Left ventricle myocardium inferior (tissue), 1 donor: ENCODE results near the gene TNRC18. TPM values are rescaled to one million over a fixed set of nuclear protein-coding genes. Genes with fewer than 3 reads are reported as not detected.

Experiments
- DNase-seq: peaks from one replicate; pipeline ENCODE4 v3.0.0-alpha.2; 2020
- H3K27ac ChIP-seq: fragments of 200-600 bp; replicated peaks from 2 replicates; pipeline ENCODE4 v1.8.0; 2021
- H3K27me3 ChIP-seq: fragments of 200-600 bp; 2 replicates; pipeline ENCODE4 v1.8.0; 2021; ENCODE audit warnings: low read depth
- H3K36me3 ChIP-seq: fragments of 200-600 bp; 2 replicates; pipeline ENCODE4 v1.8.0; 2021
- H3K4me1 ChIP-seq: fragments of 200-600 bp; 2 replicates; pipeline ENCODE4 v1.8.0; 2021
- H3K4me3 ChIP-seq: fragments of 200-600 bp; 2 replicates; pipeline ENCODE4 v1.8.0; 2021; ENCODE audit warnings: mild to moderate bottlenecking, moderate library complexity
- H3K9me3 ChIP-seq: fragments of 200-600 bp; replicated peaks from 2 replicates; pipeline ENCODE4 v1.8.0; 2021
- intact Hi-C: fragments of 100-400 bp; cut with micrococcal nuclease; formaldehyde crosslinking; loops from one replicate; pipeline ENCODE4 v1.11.0; 2022
- total RNA-seq: library from RNA; stranded (reverse); fragmentation: NEBNext Ultra II Directional; extraction: Animal tissue kit (Norgen Biotek cat#: 25700); gene quantifications from one replicate; pipeline ENCODE4 v1.2.1, GENCODE V29; 2021
- TF ChIP-seq, protein P1 (sequence below): fragments of 200-600 bp; IDR thresholded peaks from 2 replicates; pipeline ENCODE4 v1.8.0; 2021; ENCODE audit warnings: antibody characterized with exemption, mild to moderate bottlenecking, borderline replicate concordance
- donor health status: DM: no; HTN: yes; CAD: no; lungs with severe emphysema.

The TNRC18 gene
- total RNA-seq, 1 donor from 2014 or later, result 27.7 TPM

GRCh38 chr7:5382281-5382892, 41.2 kb downstream of the TNRC18 start:
- Histone ChIP-seq H3K27ac (no peak overlapping the region), H3K36me3 (peaks cover 22% of the 10 kb centered on the region), H3K4me3 (no peak overlapping the region), H3K4me1 (peaks cover 56% of the 10 kb centered on the region), H3K27me3 (no peaks in the 10 kb centered on the region), H3K9me3 (no peaks in the 10 kb centered on the region)
- DNase-seq, result no peak
- intact Hi-C loops, result no loop called here
- TF ChIP-seq, protein P1, sequence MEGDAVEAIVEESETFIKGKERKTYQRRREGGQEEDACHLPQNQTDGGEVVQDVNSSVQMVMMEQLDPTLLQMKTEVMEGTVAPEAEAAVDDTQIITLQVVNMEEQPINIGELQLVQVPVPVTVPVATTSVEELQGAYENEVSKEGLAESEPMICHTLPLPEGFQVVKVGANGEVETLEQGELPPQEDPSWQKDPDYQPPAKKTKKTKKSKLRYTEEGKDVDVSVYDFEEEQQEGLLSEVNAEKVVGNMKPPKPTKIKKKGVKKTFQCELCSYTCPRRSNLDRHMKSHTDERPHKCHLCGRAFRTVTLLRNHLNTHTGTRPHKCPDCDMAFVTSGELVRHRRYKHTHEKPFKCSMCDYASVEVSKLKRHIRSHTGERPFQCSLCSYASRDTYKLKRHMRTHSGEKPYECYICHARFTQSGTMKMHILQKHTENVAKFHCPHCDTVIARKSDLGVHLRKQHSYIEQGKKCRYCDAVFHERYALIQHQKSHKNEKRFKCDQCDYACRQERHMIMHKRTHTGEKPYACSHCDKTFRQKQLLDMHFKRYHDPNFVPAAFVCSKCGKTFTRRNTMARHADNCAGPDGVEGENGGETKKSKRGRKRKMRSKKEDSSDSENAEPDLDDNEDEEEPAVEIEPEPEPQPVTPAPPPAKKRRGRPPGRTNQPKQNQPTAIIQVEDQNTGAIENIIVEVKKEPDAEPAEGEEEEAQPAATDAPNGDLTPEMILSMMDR, result no peak

- no peak for DNase-seq
- Histone ChIP-seq H3K27ac (no peak overlapping the region), H3K9me3 (no peaks in the 10 kb centered on the region), H3K4me3 (no peak overlapping the region), H3K4me1 (peaks cover 56% of the 10 kb centered on the region), H3K27me3 (no peaks in the 10 kb centered on the region), H3K36me3 (peaks cover 22% of the 10 kb centered on the region)
- TF ChIP-seq, protein P1, result no peak
- intact Hi-C loops, result no loop called here
These were observed 42.4 kb downstream of the TNRC18 start for GRCh38 chr7:5381071-5381772.

DNA sequence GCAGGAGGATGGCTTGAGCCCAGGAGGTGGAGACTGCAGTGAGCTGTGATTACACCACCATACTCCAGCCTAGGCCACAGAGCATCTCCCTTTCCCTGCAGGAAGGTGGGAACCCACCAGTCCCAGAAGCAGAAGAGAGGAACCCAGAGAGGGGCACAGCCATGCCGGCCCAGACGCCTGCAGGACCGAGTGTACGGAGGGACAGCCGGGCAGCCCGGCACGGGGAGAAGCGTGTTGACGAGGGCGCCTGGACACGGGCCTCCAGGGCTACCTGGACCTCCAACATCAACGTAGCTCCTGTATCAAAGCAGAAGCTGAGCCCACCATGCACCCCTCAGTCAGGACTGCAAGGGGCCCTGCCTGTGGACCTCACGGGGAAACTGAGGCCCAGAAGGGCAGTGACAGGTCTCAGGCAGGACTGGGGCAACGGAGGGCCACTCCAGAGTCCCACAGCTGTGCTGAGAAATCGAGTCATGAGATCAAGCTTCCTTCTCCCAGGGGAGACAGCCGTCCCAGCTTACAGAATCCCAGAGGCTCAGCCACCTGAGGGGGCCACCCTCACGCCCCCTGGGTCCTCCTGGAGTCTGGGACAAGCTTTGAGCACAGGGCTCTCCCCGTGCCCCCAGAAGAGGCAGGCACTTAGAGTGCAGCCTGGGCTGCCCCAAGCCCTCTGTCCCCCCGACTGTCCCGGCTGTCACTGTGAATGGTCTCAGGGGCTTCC, 43.1 kb downstream of the TNRC18 start:
- intact Hi-C loops, result no loop called here
- TF ChIP-seq, protein P1, result no peak
- H3K27me3 ChIP-seq, result no peaks in the 10 kb centered on the region
- no peak for DNase-seq
- peaks cover 56% of the 10 kb centered on the region for H3K4me1 ChIP-seq
- peaks cover 25% of the 10 kb centered on the region for H3K36me3 ChIP-seq
- H3K27ac ChIP-seq, result no peak overlapping the region
- no peak overlapping the region for H3K4me3 ChIP-seq
- H3K9me3 ChIP-seq, result no peaks in the 10 kb centered on the region

- TF ChIP-seq, protein P1, result no peak
- no peaks in the 10 kb centered on the region for H3K27me3 ChIP-seq
- H3K36me3 ChIP-seq, result peaks cover 34% of the 10 kb centered on the region
- no peak overlapping the region for H3K27ac ChIP-seq
- H3K9me3 ChIP-seq, result no peaks in the 10 kb centered on the region
- no peak for DNase-seq
- H3K4me3 ChIP-seq, result no peak overlapping the region
- intact Hi-C loops, result no loop called here
- H3K4me1 ChIP-seq, result peaks cover 51% of the 10 kb centered on the region
These were observed 44.1 kb downstream of the TNRC18 start for GRCh38 chr7:5379546-5379945.

- DNase-seq, result no peak
- H3K27ac ChIP-seq, result no peak overlapping the region
- no peaks in the 10 kb centered on the region for H3K27me3 ChIP-seq
- peaks cover 51% of the 10 kb centered on the region for H3K36me3 ChIP-seq
- TF ChIP-seq, protein P1, result no peak
- no peaks in the 10 kb centered on the region for H3K9me3 ChIP-seq
- intact Hi-C loops, result no loop called here
- peaks cover 34% of the 10 kb centered on the region for H3K4me1 ChIP-seq
- H3K4me3 ChIP-seq, result no peak overlapping the region
These were observed 45.8 kb downstream of the TNRC18 start for GRCh38 chr7:5377816-5378215.
